HG02852 (cell line): Measurements from ENCODE around the gene KHSRP.
A peak's percentile ranks its signal among the peaks of the same experiment; 100 is the strongest.
"Not testable (repeated sequence)": the region's sequence is repeated elsewhere in the genome, so short reads cannot be mapped to it uniquely, and the experiment has no call there.

Experiments
- ATAC-seq: cut with Tn5 transposase; IDR thresholded peaks from one replicate; pipeline ENCODE4 v1.9.1; 2021; ENCODE audit warnings: mild to moderate bottlenecking, moderate library complexity; ENCODE audit not compliant: unreplicated experiment

Gene KHSRP

DNA sequence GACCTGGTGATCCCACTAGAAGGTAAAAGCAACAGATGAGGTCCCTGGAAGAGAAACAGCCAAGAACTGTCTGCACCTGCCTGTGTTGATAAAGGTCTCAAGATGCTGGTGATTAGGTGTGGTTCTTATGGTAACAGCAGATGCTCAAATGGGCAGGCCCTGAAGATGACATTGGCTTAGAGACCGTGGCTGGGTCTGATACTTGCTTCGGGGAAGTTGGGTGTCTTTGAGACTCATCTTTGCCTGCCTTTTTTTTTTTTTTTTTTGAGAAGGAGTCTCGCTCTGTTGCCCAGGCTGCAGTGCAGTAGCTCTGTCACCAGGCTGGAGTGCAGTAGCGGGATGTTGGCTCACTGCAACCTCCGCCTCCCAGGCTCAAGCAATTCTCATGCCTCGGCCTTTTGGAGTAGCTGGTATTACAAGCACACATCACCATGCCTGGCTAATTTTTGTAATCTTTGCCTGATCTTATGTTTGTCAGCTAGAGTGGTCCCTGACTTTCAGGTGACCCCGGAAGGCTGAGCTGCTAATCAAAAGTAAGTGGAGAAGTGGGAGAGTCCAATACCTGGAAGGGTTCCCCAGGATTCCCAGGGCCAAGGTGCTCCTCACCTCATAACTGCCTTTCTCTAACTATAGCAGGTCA lies 27.1 kb upstream of the KHSRP start:
- ATAC-seq, result no peak

DNA sequence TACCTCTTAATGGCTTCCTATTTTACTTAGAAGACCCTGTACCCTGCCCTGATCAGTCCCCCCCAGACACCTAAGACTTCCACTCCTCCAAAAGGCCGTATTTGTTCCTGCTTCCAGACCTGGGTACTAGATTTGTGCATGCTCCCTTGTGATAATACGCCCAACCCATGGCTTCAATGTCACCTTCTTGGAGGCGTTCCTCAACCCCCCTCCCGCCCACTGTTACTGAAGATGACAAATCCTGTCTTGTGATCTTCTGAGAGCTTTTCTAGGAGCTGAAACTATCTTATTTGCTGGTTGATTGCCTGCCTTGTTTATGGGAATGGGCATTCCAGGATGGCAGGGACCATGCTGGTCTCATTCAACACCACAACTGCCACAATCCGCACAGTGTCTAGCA lies 25.6 kb upstream of the KHSRP start:
- ATAC-seq, result no peak

GRCh38 chr19:6448045-6448444 lies 23.4 kb upstream of the KHSRP start:
- ATAC-seq, result no peak

GRCh38 chr19:6446452-6446851 lies 21.8 kb upstream of the KHSRP start:
- no peak for ATAC-seq

DNA sequence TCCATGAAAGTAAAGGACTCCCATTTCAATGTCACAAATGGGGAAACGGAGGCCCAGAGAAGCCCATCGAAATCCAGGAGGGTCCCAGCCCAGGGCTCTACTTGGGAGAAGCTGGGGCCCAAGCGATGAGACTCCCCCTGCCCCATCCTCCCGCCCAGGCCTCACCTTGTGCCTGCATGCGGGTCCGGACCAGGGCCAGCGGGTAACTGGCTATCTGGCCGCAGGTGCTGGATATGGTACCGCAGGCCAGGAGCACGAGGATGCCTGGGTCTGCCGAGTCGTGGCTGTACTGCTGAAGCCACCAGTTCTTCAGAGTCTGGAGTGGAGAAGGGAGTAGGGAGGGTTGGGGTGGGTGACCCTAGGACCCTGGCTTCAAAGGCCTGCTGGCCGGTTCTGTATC lies 19.4 kb upstream of the KHSRP start:
- no peak for ATAC-seq

DNA sequence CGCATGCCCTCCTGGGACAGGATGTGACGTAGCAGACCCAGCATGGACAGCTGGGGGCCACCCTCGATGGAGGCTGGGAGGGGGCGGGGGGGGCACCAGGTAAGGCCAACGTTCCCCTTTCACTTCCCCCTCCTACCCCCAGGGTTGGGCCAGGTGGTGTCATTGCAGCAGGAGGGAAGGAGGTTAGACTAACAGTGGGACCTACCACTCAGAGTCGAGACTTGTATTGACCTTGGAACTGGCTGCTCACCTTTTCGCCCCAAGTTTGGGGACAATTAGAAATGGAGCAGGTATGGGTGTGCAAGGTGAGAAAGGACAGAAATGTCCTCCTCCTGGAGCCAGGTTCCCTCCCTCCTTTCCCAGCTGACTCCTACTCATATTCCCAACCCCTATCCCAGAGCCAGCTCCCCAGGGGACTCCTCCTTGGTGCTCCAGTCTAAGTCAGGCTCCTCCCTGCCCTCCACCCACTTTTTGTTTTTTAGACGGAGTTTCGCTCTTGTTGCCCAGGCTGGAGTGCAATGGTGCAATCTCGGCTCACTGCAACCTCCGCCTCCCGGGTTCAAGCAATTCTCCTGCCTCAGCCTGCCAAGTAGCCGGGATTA lies 17.6 kb upstream of the KHSRP start:
- ATAC-seq, result no peak

- ATAC-seq, result no peak
These were observed 16.3 kb upstream of the KHSRP start for GRCh38 chr19:6440905-6441304.

- ATAC-seq, result no peak
These were observed 15.1 kb upstream of the KHSRP start for GRCh38 chr19:6439743-6440142.

GRCh38 chr19:6433663-6434062 lies 9.1 kb upstream of the KHSRP start, which contains the start of gene SLC25A41:
TSS of gene SLC25A41 (minus strand) at chr19:6433763. CDS start at chr19:6433693, 70 bp downstream.
- no peak for ATAC-seq

GRCh38 chr19:6433165-6433564 lies 8.6 kb upstream of the KHSRP start:
- no peak for ATAC-seq

DNA sequence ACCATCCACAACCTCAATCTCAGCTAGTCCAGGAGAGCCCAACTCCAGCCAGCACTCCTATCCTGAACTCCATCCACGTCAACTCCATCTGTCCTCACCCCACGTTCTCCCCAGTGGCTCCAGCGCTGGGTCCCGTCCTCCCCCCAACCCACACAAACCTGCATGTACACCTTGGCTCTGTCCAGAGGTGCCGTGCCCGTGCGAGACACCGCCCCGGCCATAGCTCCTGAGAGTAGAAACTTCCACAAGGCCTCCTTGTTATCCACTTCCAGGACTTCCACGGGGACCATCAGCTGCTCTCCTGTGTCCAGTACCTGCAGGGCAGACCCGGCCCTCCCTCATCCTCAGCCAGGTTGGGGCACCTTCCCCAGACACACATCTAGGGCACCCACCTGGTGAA lies 7.3 kb upstream of the KHSRP start:
- no peak for ATAC-seq

DNA sequence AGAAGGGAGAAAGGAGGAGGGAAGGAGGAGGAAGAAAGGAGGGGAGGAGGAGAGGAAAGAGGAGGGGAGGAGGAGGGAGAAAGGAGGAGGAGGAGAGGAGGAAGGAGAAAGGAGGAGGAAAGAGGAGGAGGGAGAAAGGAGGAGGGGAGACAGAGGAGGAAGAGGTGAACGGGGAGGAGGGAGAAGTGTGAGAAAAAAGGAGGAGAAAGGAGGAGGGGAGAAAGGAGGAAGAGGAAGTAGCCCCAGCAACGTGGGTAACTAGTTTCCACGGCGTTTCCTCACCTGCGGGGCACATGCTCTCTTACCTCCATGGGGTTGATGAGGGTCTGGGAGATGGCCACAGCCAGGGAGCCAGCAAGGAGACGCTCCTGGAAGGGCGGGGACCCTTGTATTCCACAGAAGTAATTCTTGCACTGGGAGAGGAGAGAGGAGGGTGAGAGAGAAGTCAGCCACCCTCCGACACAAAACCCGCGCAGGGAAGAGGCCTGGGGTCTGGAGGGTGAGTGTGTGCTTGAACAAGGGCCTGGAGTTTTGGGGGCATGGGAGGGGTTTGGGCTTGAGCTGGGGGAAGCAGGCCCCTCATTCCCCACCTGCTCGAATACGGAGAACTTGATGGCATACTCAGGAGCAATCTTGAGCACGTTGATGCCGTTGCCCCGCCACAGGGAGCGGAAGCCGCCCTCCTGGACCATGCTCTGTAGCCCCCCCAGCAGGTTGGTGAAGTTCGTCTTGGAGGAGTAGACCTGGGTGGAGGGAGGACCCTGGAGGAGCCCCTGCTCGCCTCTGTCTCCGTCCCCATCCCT lies 5.0 kb upstream of the KHSRP start:
- no peak for ATAC-seq

DNA sequence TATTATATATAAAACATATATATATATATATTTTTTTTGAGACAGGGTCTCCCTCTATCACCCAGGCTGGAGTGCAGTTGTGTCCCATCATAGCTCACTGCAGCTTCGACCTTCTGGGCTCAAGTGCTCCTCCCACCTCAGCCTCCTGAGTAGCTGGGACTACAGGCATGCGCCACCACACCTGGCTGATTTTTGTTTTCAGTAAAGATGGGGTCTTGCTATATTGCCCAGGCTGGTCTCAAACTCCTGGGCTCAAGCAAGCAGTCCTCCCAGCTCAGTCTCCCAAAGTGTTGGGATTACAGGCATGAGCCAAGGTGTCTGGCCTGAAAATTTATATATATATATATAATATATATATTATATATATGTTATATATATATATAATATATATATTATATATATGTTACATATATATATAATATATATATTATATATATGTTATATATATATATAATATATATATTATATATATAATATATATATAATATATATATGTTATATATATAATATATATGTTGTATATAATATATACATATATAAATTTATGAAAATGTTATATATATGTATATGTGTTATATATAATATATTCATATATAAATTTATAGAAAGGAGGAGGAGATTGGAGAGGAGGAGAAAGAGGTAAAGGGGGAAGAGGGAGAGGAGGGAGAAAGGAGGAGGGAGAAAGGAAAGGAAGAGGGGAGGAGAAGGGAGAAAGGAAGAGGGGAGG lies 4.2 kb upstream of the KHSRP start:
- not testable (repeated sequence) for ATAC-seq

DNA sequence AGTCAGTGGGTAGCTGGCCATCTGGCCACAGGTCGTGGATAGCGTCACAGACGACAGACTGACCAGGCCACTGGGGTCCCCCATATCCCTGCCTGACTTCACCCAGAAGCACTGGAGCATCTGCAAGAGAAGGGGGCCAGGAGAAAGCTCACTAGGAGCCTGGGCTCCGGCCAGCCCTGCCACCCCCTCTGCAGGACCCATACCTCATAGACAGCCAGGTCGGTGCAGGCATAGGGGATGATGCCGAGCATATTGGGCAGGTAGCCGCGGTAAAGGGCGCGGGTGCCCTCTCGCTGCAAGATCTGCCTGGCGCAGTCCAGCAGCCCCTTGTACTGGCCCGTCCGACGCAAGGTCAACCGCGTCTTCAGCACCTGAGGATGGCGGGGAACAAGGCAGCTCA lies 2.5 kb upstream of the KHSRP start:
- no peak for ATAC-seq

DNA sequence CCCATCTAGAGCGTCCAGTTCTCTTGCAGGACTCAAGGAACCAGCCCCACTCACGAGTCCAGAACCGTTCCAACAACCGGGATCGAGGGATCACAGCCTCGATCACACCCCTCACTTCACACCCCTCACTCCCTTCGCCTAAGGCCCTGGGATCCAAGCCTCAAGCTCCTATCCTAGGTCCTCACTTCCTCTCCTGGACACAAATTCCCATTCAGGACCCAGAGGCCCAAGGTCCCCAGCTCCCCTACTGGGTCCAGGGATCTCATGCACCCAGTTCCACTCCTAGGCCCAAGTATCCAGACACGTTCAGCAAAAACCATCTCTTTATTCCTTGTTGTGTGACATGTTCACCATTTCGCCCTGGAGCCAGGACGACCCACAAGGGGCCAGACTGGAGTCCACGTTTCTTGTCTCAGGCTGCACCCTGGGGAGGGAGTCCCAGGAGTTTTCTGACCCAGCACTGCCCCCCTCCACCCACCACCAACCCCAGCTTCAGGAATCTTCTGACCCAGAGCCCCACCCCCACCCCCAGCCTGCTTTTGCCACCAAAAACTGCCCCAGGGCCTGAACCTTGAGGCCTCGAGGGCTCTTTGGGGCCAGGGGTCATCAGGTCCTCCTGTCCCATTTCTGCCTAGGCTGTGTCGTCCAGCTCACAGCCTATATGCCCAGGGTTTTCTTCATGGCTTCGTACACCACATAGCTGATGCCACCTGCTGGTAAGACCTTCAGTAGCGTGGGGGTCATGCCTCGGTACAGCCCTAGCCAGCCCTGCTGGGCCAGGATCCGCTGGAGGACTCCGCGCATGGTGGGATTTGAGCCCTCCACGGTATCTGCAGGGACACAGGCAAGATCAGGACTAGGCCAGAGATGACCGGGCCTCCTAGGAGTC lies 1.4 kb upstream of the KHSRP start:
- ATAC-seq, result no peak

DNA sequence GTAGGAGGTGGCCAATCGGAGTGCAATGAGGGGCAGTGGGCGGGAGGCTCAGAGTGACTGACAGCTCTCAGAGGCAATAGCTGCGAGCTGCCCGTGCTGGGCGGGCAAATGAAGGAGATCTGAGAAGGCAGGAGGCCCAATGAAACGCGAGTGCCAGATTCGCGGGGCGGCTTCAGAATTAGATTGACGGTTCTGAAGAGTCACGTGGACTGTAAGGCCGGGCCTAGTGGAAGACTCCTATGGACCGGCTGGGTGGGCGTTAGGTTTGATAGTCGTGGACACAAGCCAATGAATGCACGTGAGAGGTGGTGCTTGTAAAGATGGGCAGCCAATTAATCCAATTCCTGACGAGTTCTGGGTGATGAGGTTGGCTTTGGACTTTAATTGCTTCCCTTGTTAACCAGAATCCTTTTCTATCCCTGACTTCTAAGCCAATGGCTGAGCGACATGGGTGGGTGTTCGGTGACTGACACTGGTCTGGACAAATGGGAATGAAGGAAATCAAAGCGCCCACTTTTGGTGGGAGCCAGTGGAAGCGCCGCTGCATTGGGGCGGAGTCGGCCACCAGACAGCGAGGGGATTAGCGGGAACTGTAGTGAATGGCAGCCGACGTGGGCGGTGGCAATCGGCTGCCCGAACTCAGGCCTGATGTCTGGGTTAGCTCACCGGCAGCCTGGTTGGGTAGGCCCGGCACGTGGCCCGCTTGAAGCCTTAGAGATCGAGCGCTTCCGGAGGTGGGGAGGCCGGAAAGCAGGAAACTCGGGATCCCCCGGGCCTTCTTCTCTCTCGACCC lies 524 bp upstream of the KHSRP start:
- peak; percentile 84 for ATAC-seq

DNA sequence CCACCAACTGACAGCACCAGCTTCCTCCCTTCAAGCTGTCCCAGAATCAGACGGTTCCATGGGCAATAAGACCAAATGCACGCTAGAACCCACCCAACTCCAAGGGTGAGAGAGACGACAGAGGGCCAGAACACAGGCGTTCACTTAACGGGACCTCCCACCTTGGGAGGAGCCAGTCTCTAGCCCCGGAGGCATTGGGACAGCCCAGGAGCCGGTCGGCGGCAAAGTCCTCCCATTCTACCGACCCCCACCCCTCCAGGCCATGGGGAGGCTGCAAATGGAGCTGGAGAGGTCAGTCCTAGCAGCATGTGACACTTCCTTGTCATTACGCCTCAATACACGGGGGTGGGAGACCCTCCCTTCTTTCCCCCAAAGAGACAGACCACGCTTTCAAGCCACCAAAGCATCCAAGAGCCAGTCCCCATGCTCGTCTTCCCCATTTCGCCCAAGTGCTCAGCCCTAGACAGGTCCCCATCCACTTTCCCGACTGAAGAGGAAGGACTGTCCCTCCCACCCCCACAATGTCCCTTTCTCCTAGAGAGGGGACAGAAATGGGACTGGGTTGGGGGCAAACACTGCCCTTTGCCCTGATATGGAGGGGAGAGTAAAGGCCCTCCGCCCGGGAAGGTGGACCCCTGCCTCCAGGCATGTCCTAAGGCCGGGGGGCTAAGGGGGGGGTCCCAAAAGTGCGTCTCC lies 964 bp downstream of the KHSRP start:
- ATAC-seq, result no peak

DNA sequence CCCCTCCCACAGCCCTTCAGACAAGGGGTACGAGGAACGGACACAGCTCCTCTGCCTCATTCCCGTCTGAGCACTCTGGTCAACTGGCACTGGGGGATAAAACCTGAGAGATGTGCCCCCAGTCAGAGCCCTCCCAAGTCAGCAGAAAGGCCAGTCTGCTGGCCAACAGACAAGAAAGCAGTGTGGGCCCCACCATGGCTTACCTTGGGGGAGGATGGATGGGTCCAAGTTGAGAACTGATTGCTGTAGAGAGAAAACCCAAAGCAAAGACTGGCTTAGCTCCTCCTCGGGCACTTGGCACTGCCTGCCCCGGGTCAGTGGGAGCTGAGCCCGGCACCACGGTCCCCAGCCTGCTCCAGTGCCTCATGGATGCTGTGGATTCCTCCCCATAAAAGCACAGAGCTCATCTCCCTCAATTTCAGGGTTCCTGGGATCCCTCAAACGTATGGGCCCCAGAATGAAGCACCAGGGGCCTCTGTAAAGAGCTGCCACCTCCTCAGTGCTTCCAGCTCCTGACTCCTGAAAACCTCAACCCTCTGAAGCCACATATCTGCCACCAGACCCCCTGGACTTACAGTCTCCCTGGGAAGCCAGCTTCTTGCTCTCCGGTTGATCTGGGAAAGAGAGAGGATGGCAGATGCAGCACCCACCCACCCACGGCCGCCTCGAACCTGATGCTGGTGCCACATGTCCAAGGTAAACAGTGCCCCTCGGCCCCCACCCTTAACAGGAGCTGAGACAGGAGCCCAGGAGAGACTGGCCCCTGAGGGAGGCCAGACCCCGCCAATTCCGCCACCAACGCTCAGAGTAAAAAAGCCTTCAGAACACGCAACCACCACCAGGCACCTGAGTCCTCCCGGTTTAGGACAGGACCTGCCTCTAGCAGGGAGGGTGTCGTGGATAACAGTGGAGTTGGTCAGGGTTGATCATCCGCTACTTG lies 3.3 kb downstream of the KHSRP start:
- ATAC-seq, result no peak
